ENCODE data around the gene CNTN1.

The CNTN1 gene

GRCh38 chr12:40691913-40692764 is at the start of gene CNTN1:
CNTN1 (plus strand) TSS chr12:40692439.
- DNase-seq = no peak
- TF ChIP-seq GATA1 (IDR thresholded peaks at IDR 0.05; ENCODE audit: low read depth, low read length) = no peak
- no peak for TF ChIP-seq POLR2A (IDR thresholded peaks at IDR 0.05; ENCODE audit: low read length)

GRCh38 chr12:40643506-40643905 is 48.7 kb upstream of the CNTN1 start:
- TF ChIP-seq POLR2A (IDR thresholded peaks at IDR 0.05; ENCODE audit: low read length) (no peak), GATA1 (IDR thresholded peaks at IDR 0.05; ENCODE audit: low read depth, low read length) (no peak)
- no peak for DNase-seq

- no peak for DNase-seq
- no peak for TF ChIP-seq GATA1 (IDR thresholded peaks at IDR 0.05; ENCODE audit: low read depth, low read length)
- TF ChIP-seq POLR2A (IDR thresholded peaks at IDR 0.05; ENCODE audit: low read length) = no peak
Observed at GRCh38 chr12:40643976-40644375, 48.3 kb upstream of the CNTN1 start.

- no peak for DNase-seq
Observed at GRCh38 chr12:40644708-40645107, 47.5 kb upstream of the CNTN1 start.

GRCh38 chr12:40645361-40645760 is 46.9 kb upstream of the CNTN1 start:
- no peak for TF ChIP-seq GATA1 (IDR thresholded peaks at IDR 0.05; ENCODE audit: low read depth, low read length)
- TF ChIP-seq POLR2A (IDR thresholded peaks at IDR 0.05; ENCODE audit: low read length) = no peak
- DNase-seq = no peak

More at GRCh38 chr12:40644708-40645107, 47.5 kb upstream of the CNTN1 start:
- TF ChIP-seq POLR2A (IDR thresholded peaks at IDR 0.05; ENCODE audit: low read length) (no peak), GATA1 (IDR thresholded peaks at IDR 0.05; ENCODE audit: low read depth, low read length) (no peak)

GRCh38 chr12:40646456-40646855 is 45.8 kb upstream of the CNTN1 start:
- no peak for DNase-seq
- TF ChIP-seq POLR2A (IDR thresholded peaks at IDR 0.05; ENCODE audit: low read length) (no peak), GATA1 (IDR thresholded peaks at IDR 0.05; ENCODE audit: low read depth, low read length) (no peak)

- DNase-seq = no peak
- TF ChIP-seq GATA1 (IDR thresholded peaks at IDR 0.05; ENCODE audit: low read depth, low read length) (no peak), POLR2A (IDR thresholded peaks at IDR 0.05; ENCODE audit: low read length) (no peak)
Observed at GRCh38 chr12:40646911-40647310, 45.3 kb upstream of the CNTN1 start.

GRCh38 chr12:40647651-40648050 is 44.6 kb upstream of the CNTN1 start:
- DNase-seq = no peak
- TF ChIP-seq POLR2A (IDR thresholded peaks at IDR 0.05; ENCODE audit: low read length) (no peak), GATA1 (IDR thresholded peaks at IDR 0.05; ENCODE audit: low read depth, low read length) (no peak)

GRCh38 chr12:40648519-40648918 is 43.7 kb upstream of the CNTN1 start:
- no peak for TF ChIP-seq POLR2A (IDR thresholded peaks at IDR 0.05; ENCODE audit: low read length)
- no peak for TF ChIP-seq GATA1 (IDR thresholded peaks at IDR 0.05; ENCODE audit: low read depth, low read length)
- DNase-seq = no peak

- no peak for DNase-seq
- no peak for TF ChIP-seq POLR2A (IDR thresholded peaks at IDR 0.05; ENCODE audit: low read length)
- TF ChIP-seq GATA1 (IDR thresholded peaks at IDR 0.05; ENCODE audit: low read depth, low read length) = no peak
Observed at GRCh38 chr12:40650038-40650704, 42.1 kb upstream of the CNTN1 start.

- no peak for DNase-seq
- TF ChIP-seq POLR2A (IDR thresholded peaks at IDR 0.05; ENCODE audit: low read length) (no peak), GATA1 (IDR thresholded peaks at IDR 0.05; ENCODE audit: low read depth, low read length) (no peak)
Observed at GRCh38 chr12:40655451-40655850, 36.8 kb upstream of the CNTN1 start.

GRCh38 chr12:40662366-40662765 is 29.9 kb upstream of the CNTN1 start:
- no peak for DNase-seq
- TF ChIP-seq GATA1 (IDR thresholded peaks at IDR 0.05; ENCODE audit: low read depth, low read length) (no peak), POLR2A (IDR thresholded peaks at IDR 0.05; ENCODE audit: low read length) (no peak)

GRCh38 chr12:40663781-40664180 is 28.5 kb upstream of the CNTN1 start:
- DNase-seq = no peak
- TF ChIP-seq GATA1 (IDR thresholded peaks at IDR 0.05; ENCODE audit: low read depth, low read length) (no peak), POLR2A (IDR thresholded peaks at IDR 0.05; ENCODE audit: low read length) (no peak)

- TF ChIP-seq GATA1 (IDR thresholded peaks at IDR 0.05; ENCODE audit: low read depth, low read length) (no peak), POLR2A (IDR thresholded peaks at IDR 0.05; ENCODE audit: low read length) (no peak)
- DNase-seq = no peak
Observed at GRCh38 chr12:40668099-40668529, 24.1 kb upstream of the CNTN1 start.
